ENCODE results near the gene PRKCB.

The PRKCB gene

GRCh38 chr16:24002619-24003018 is 166.8 kb downstream of the PRKCB start:
- ChIA-PET CTCF (interaction anchor here (0.6 to 0.7 kb wide), 2 partner anchors 70 to 479 kb away, joined by 3 to 4 read pairs; no protein-coding TSS in a partner anchor), POLR2A (ENCODE audit: low non-redundant PET) (no interaction called here)
- H3K27ac ChIP-seq, result no peak overlapping the region
- no peak for DNase-seq (ENCODE audit: low spot score)
- TF ChIP-seq, protein P1, sequence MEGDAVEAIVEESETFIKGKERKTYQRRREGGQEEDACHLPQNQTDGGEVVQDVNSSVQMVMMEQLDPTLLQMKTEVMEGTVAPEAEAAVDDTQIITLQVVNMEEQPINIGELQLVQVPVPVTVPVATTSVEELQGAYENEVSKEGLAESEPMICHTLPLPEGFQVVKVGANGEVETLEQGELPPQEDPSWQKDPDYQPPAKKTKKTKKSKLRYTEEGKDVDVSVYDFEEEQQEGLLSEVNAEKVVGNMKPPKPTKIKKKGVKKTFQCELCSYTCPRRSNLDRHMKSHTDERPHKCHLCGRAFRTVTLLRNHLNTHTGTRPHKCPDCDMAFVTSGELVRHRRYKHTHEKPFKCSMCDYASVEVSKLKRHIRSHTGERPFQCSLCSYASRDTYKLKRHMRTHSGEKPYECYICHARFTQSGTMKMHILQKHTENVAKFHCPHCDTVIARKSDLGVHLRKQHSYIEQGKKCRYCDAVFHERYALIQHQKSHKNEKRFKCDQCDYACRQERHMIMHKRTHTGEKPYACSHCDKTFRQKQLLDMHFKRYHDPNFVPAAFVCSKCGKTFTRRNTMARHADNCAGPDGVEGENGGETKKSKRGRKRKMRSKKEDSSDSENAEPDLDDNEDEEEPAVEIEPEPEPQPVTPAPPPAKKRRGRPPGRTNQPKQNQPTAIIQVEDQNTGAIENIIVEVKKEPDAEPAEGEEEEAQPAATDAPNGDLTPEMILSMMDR (conservative IDR thresholded peaks at IDR 0.05; ENCODE audit: low read depth), result no peak

GRCh38 chr16:24005577-24005976 is 169.8 kb downstream of the PRKCB start:
- no peak overlapping the region for H3K27ac ChIP-seq
- ChIA-PET POLR2A (ENCODE audit: low non-redundant PET) (no interaction called here), CTCF (interaction anchor here (0.8 kb wide), 1 partner anchor 31 kb away, joined by 3 read pairs; no protein-coding TSS in a partner anchor)
- TF ChIP-seq, protein P1 (conservative IDR thresholded peaks at IDR 0.05; ENCODE audit: low read depth), result no peak
- DNase-seq (ENCODE audit: low spot score), result no peak

DNA sequence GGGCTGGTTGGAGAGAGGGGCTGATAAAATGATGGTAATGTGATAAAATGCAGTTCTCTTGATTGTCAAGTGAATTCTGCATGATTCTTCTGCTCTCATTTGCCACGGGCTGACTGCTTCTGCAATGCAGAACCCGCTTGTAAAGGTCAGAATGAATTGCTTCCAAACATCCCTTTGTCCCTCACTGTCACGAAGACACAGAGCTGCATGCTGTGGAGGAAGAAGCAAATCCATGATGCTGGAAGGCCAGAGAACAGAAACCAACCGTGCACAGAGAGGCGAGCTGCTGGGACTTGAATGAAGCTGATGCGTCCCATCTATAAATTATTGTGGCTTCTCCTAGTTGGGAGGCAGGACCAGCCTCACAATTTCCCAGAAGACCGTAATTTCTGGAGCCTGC is 171.6 kb downstream of the PRKCB start:
- DNase-seq (ENCODE audit: low spot score), result no peak
- ChIA-PET POLR2A (ENCODE audit: low non-redundant PET) (no interaction called here), CTCF (no interaction called here)
- no peak overlapping the region for H3K27ac ChIP-seq
- TF ChIP-seq, protein P1 (conservative IDR thresholded peaks at IDR 0.05; ENCODE audit: low read depth), result no peak

DNA sequence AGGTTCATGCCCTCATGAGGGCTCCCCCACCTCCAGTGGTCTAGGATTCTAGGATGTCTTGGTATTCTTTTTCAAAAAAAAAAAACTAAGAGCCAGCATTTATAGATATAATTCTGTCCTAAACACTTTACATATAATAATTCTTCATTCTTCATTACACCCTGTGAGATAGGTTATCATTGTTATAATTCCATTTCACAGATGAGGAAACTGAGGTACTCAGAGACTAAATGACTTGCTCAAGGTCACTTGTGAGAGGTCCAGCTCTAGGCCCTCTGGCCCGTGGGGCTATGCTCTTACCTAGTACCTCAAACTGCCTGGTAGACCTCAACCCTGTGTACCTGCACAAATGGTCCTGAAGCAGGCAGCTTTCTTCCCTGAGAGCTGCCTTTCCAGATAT is 172.2 kb downstream of the PRKCB start:
- H3K27ac ChIP-seq, result no peak overlapping the region
- no peak for DNase-seq (ENCODE audit: low spot score)
- POLR2A ChIA-PET (ENCODE audit: low non-redundant PET), result no interaction called here
- TF ChIP-seq, protein P1 (conservative IDR thresholded peaks at IDR 0.05; ENCODE audit: low read depth), result no peak
- CTCF ChIA-PET, result interaction anchor here (0.7 kb wide), 2 partner anchors 54 to 226 kb away, joined by 3 read pairs; no protein-coding TSS in a partner anchor

- POLR2A ChIA-PET (ENCODE audit: low non-redundant PET), result no interaction called here
- H3K27ac ChIP-seq, result no peak overlapping the region
- DNase-seq (ENCODE audit: low spot score), result no peak
- CTCF ChIA-PET, result no interaction called here
- TF ChIP-seq, protein P1 (conservative IDR thresholded peaks at IDR 0.05; ENCODE audit: low read depth), result no peak
Observed at GRCh38 chr16:24009098-24009497, 173.3 kb downstream of the PRKCB start.

- H3K27ac ChIP-seq, result no peak overlapping the region
- DNase-seq (ENCODE audit: low spot score), result no peak
- CTCF ChIA-PET, result interaction anchor here (0.5 to 1.4 kb wide), 12 partner anchors 10 to 529 kb away, joined by 3 to 12 read pairs (median 4); partner anchors contain the start of gene PLK1
- POLR2A ChIA-PET (ENCODE audit: low non-redundant PET), result no interaction called here
- TF ChIP-seq, protein P1 (conservative IDR thresholded peaks at IDR 0.05; ENCODE audit: low read depth), result no peak
Observed at GRCh38 chr16:24009955-24010354, 174.2 kb downstream of the PRKCB start.

All from RWPE1 (cell line).